ENCODE data around the gene RNF31. TPM values are rescaled to one million over a fixed set of nuclear protein-coding genes. Genes with fewer than 3 reads are reported as not detected.

Gene RNF31
- total RNA-seq, 4 donors from 2014 or later = 26.6 to 64.2 (median 37.8) TPM

- ATAC-seq (ENCODE audit: low FRiP score) = no peak
- TF ChIP-seq, protein P1, sequence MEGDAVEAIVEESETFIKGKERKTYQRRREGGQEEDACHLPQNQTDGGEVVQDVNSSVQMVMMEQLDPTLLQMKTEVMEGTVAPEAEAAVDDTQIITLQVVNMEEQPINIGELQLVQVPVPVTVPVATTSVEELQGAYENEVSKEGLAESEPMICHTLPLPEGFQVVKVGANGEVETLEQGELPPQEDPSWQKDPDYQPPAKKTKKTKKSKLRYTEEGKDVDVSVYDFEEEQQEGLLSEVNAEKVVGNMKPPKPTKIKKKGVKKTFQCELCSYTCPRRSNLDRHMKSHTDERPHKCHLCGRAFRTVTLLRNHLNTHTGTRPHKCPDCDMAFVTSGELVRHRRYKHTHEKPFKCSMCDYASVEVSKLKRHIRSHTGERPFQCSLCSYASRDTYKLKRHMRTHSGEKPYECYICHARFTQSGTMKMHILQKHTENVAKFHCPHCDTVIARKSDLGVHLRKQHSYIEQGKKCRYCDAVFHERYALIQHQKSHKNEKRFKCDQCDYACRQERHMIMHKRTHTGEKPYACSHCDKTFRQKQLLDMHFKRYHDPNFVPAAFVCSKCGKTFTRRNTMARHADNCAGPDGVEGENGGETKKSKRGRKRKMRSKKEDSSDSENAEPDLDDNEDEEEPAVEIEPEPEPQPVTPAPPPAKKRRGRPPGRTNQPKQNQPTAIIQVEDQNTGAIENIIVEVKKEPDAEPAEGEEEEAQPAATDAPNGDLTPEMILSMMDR (IDR thresholded peaks at IDR 0.05) = no peak
- DNase-seq (ENCODE audit: low spot score) = no peak
These were observed 33.9 kb upstream of the RNF31 start for GRCh38 chr14:24113379-24113800.

GRCh38 chr14:24113801-24114531 lies 33.3 kb upstream of the RNF31 start:
- peak; percentile 77 for ATAC-seq (ENCODE audit: low FRiP score)
- peak; percentile 75 for DNase-seq (ENCODE audit: low spot score)
- TF ChIP-seq, protein P1 (IDR thresholded peaks at IDR 0.05) = no peak

- ATAC-seq (ENCODE audit: low FRiP score) (peak; percentile 97), DNase-seq (ENCODE audit: low spot score) (peak; percentile 92)
- TF ChIP-seq, protein P1 (IDR thresholded peaks at IDR 0.05) = no peak
These were observed 32.5 kb upstream of the RNF31 start, which contains the start of the genes DCAF11 and NRL for GRCh38 chr14:24114532-24115421. DCAF11 (plus strand) TSS chr14:24114777; CDS start chr14:24115595, 818 bp downstream. NRL (minus strand) TSS chr14:24114949; CDS start chr14:24082848, 32,101 bp downstream.

- ATAC-seq (ENCODE audit: low FRiP score) (no peak), DNase-seq (ENCODE audit: low spot score) (no peak)
- TF ChIP-seq, protein P1 (IDR thresholded peaks at IDR 0.05) = no peak
These were observed 31.7 kb upstream of the RNF31 start for GRCh38 chr14:24115422-24116127.

- TF ChIP-seq, protein P1 (IDR thresholded peaks at IDR 0.05) = no peak
- ATAC-seq (ENCODE audit: low FRiP score) = no peak
- DNase-seq (ENCODE audit: low spot score) = no peak
These were observed 31.0 kb upstream of the RNF31 start for GRCh38 chr14:24116128-24116814.

DNA sequence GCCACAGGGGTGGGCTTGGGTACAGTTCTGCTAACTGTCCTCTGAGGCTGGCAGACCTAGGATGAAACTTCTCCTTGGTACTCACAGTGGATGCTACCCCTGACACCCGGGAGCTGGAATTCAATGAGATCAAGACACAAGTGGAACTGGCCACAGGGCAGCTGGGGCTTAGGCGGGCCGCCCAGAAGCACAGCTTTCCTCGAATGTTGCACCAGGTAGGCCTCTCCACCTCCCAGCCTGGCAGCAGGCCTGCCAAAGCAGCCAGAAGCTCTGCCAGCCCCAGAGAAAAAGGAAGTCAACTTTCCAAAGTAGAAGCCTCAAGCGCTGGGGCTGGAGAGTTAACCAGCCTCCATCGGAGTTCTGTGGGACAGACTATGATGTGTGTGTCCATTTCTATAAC lies 30.1 kb upstream of the RNF31 start:
- ATAC-seq (ENCODE audit: low FRiP score) (no peak), DNase-seq (ENCODE audit: low spot score) (no peak)
- TF ChIP-seq, protein P1 (IDR thresholded peaks at IDR 0.05) = no peak
